Activated CD8-positive, alpha-beta memory T cell treated with anti-CD3 and anti-CD28 coated beads for 24 hours (primary cell): ENCODE results near the gene LAMTOR2.

Source experiments
- DNase-seq: peaks from one replicate; pipeline ENCODE4 v3.0.0-alpha.2; 2020

LAMTOR2 gene

DNA sequence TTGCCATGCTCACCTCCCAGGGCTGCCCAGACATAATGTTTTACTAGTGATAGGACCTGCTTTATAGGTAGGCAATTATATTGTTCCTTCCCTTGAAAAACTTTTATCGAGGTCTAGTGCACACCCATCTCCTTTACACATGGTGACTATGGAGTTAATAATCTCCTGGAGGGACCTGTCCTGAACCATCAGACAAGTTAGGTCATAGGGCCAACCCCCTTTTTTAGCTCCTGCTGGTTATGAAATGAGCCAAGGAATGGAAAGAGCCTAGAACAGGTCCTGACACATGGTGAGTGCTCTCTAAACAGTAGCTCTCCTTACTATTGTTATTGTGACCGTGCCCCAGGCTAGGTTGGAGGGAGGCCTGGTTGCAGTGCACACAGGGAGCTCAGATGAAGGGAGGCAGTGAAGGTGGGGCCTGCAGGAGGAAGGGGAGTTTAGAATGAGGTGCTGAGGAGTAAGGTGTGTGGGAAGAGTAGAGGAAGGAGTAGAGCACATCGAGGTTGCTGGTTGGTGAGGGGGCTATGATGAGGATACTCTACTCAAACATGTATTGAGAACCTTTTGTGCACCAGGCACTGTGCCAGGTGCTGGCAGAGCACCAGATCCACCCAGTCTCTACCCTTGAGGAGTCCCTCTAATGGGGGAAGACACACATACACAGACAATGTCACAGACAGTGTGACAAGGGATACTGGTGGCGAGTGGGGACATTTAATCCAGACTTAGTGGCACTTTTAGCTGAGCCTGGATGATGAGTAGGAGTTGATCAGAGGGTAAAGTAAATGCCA, 45.8 kb downstream of the LAMTOR2 start:
- DNase-seq = no peak

DNA sequence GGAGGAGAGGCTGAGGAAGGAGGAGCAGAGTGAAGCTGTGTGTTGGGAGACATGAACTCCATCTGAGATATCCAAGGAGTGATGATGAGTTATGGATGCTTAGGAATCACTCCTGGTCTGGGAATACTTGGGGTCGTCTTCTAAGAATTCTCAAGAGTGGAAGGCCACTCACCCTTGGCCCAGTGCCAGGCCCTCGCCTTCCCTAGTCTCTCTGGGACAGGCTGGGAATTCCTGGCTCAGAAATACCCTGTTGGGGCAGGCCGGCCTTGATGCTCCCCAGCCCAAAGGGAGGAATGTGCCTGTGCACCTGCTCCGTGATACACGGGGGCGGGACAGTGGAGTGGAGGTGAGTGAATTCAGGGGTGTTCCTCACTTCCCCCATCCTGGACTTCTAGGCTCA, 47.3 kb downstream of the LAMTOR2 start:
- DNase-seq = no peak

GRCh38 chr1:156102633-156103511, 48.3 kb downstream of the LAMTOR2 start:
- no peak for DNase-seq

- no peak for DNase-seq
Measured at GRCh38 chr1:156103521-156103947, 49.0 kb downstream of the LAMTOR2 start.

DNA sequence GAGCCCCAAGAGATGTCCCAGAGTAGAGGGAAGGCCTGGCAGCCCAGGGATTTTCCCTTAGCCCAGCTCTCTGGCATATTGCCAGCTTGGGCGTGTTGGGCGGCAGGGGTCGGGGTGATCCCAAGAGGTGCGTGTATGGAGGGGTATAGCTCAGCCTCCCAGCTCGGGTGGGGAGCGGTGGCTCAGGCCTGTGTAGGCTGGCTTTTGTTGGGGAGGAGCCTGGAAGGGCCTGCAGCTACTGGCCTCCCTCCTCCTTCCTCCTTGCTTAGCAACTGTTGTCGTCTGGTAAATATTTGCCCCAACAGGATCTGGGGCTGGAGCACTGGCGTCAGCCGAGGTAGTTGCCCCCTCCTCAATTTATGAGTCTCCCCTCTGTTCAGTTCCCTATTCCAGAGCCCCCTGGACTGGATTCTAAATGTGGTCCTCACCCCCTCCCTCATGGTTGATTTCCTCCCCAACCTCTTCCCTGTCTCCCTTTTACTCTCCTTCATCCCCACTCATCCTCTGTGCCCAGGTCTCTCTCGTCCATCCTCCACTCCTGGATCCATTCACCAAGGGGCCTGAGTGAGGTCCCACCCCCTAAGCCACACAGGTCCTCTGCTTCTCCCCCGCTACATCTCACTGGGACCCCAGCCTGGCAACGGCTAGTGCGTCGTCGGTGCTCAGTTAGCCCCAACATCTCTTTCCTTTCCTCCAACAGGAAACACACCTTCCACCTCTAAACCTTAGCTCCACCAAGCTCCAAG, 49.7 kb downstream of the LAMTOR2 start:
- no peak for DNase-seq

DNA sequence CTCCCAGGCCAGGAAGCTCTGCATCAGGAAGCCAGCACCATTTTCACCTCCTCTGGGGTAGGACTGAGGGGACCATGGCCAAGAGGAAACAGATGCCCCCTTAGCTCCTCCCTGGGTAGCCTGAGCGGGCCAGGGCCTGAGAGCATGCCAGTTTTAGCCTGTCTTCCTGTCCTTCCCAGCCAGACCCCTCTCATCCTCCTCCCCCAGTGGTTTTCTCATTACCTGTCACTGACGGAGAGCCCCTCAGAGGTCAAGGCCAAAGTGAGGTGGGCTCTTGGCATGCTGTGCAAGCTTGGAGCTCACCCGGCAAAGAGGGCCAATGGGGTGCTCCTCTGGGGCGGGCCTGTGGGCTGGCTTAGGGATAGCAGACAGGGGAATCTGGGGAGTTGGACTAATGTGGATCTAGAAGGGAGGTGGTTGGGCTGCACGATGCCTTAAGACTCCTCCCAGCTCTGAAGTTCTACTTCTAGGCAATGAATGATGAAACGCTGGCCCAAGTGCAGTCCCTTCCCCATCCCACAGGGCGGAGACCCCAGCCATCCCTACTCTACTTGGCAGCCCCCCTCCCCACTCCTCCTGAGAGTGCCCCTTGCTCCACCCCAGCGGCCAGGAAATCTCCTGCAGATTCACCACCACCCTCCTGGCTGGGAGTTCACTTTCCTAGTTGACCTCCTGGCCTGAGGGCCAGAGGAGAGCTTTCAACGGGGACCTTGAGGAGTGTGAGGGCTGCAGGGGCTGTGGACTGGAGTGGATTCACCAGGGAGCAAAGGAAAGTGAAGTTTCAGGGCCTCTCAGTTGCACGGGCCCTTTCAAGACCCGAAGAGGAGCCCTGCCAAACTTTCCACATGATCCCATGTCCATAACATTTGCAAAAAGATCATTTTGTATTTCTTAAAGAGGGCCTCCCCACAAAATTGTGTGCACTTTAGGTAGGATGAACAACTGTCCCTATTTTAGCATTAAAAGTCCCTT, 50.6 kb downstream of the LAMTOR2 start:
- DNase-seq = no peak

GRCh38 chr1:156106624-156107488, 52.3 kb downstream of the LAMTOR2 start:
- no peak for DNase-seq

DNA sequence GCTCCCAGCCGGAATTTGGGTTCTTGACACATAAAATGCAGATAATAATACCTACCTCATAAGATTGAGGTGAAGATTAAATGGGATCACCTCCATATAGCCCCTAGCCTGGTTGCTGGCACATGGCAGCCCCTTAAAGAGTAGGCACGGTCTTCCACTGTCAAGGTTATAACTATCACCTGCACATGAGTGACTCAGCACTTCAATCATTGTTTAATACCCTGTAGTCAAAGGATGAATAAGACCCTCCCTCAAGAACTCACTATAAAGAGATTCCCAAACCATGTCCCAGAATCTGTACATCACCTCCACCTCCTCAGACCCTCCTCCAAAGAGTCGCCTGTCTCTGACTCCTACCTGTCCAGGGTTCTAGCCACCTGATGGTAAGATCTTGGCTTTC, 53.5 kb downstream of the LAMTOR2 start:
- DNase-seq = no peak
